NB4 (cell line): ENCODE data around the gene GNA12.
A peak's percentile ranks its signal among the peaks of the same experiment; 100 is the strongest.

ENCODE experiments used
- DNase-seq: peaks from one replicate; pipeline ENCODE4 v3.0.0; 2010; ENCODE audit warnings: low read depth
- H3K4me3 ChIP-seq: one replicate; pipeline ENCODE4 v1.5.1; 2011; ENCODE audit warnings: mild to moderate bottlenecking, low read depth, low read length, moderate library complexity
- CTCF ChIP-seq: IDR thresholded peaks from one replicate; pipeline ENCODE4 v1.5.1; 2012; ENCODE audit warnings: low read depth, low read length
- MAX ChIP-seq: IDR thresholded peaks from 2 replicates; pipeline ENCODE4 v1.6.1; 2011; ENCODE audit warnings: low read depth, low read length
- MYC ChIP-seq: IDR thresholded peaks from 2 replicates; pipeline ENCODE4 v1.6.1; 2011; ENCODE audit warnings: low read depth, low read length
- POLR2A ChIP-seq: IDR thresholded peaks from 2 replicates; pipeline ENCODE4 v1.6.1; 2011; ENCODE audit warnings: mild to moderate bottlenecking; ENCODE audit not compliant: insufficient read length; ENCODE audit errors: extremely low read depth

GNA12 gene

GRCh38 chr7:2820508-2820934, 23.6 kb downstream of the GNA12 start:
- peak; percentile 28 for DNase-seq
- H3K4me3 ChIP-seq, result no peak overlapping the region

GRCh38 chr7:2819954-2820397, 24.1 kb downstream of the GNA12 start:
- TF ChIP-seq POLR2A (no peak), MYC (no peak), CTCF (no peak), MAX (no peak)
- H3K4me3 ChIP-seq, result no peak overlapping the region
- DNase-seq, result no peak

More at GRCh38 chr7:2820508-2820934, 23.6 kb downstream of the GNA12 start:
- TF ChIP-seq MYC (no peak), CTCF (no peak), POLR2A (no peak), MAX (no peak)

GRCh38 chr7:2819161-2819953, 24.8 kb downstream of the GNA12 start:
- H3K4me3 ChIP-seq, result no peak overlapping the region
- DNase-seq, result no peak
- TF ChIP-seq MYC (no peak), CTCF (no peak), MAX (no peak), POLR2A (no peak)

- no peak overlapping the region for H3K4me3 ChIP-seq
- TF ChIP-seq MYC (no peak), MAX (no peak), POLR2A (no peak), CTCF (no peak)
- DNase-seq, result no peak
Measured at GRCh38 chr7:2818653-2819052, 25.5 kb downstream of the GNA12 start.

GRCh38 chr7:2818121-2818520, 26.0 kb downstream of the GNA12 start:
- H3K4me3 ChIP-seq, result no peak overlapping the region
- DNase-seq, result no peak
- TF ChIP-seq MAX (no peak), CTCF (no peak), POLR2A (no peak), MYC (no peak)

GRCh38 chr7:2817456-2817855, 26.7 kb downstream of the GNA12 start:
- no peak for DNase-seq
- TF ChIP-seq MYC, result no peak
- TF ChIP-seq POLR2A, result no peak
- TF ChIP-seq MAX, result no peak
- TF ChIP-seq CTCF, result no peak

More at GRCh38 chr7:2817456-2817855, 26.7 kb downstream of the GNA12 start:
- no peak overlapping the region for H3K4me3 ChIP-seq
